GM19043 (cell line): ENCODE measurements around the gene PLLP.

ENCODE experiments used
- ATAC-seq: cut with Tn5 transposase; IDR thresholded peaks from one replicate; pipeline ENCODE4 v1.9.1; 2021; ENCODE audit warnings: low read depth; ENCODE audit not compliant: unreplicated experiment

Gene PLLP

DNA sequence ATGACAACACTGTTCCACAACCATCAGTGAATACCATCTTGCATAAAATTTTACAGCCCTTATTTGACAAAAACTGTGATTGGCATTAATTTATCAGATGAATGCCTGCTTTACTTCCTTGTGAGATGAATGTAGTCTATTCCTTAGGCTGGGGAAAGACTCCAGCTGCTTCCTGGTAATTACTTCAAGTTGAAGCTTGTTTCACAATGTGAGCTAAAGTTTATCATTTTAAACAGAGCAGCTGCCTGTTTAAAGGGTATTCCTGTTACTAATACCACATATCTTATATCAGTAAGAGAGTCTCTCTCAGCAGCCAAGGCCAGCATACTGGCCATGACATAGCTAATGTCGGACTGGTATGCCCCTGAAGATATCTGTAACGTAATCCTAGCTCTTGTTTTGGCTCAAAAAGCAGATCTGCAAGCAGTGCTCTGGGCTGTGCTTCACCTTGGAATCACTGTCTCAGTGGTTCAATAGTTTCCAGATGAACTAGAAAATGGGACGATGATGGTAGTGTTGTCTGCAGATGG lies 52.6 kb downstream of the PLLP start:
- ATAC-seq, result no peak

- ATAC-seq, result no peak
These were observed 55.4 kb downstream of the PLLP start for GRCh38 chr16:57229079-57229478.

GRCh38 chr16:57226701-57227621 lies 57.5 kb downstream of the PLLP start:
- no peak for ATAC-seq

DNA sequence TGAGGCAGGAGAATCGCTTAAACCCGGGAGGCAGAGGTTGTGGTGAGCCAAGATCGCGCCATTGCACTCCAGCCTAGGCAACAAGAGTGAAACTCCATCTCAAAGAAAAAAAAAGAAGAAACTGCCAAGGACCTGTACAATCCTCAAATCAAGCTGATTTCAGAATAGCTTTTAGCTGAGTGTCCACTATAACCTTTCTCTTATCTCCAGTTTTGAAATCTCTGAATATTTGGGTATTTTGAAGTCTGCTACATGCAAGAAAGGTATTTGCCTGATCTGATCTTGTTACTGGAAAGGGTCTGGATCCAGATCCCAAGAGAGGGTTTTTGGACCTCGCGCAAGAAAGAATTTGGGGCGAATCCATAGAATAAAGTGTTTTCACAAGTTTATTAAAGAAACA lies 58.5 kb downstream of the PLLP start:
- ATAC-seq, result no peak

GRCh38 chr16:57224651-57225335 lies 59.7 kb downstream of the PLLP start:
- ATAC-seq, result no peak

DNA sequence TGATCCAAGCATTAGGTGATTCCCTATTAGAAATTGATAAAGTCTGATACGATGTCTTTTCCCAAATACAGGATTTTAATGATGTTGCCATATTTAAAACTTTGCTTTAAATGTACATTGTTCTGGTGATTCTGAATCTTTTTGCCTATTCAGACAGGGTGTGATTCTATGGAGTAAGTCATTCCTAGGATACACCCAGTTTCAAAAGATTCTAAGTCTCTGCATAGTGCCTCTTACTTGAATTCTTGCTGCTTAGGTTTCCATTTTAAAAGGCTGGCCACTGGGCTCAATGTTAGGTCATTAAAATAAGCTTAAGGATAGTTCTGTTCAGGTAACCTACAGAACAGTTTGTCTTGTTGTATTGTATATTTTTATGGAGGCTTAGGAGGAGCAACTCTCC lies 61.4 kb downstream of the PLLP start:
- ATAC-seq, result no peak

- ATAC-seq, result no peak
These were observed 67.5 kb downstream of the PLLP start for GRCh38 chr16:57216968-57217367.

DNA sequence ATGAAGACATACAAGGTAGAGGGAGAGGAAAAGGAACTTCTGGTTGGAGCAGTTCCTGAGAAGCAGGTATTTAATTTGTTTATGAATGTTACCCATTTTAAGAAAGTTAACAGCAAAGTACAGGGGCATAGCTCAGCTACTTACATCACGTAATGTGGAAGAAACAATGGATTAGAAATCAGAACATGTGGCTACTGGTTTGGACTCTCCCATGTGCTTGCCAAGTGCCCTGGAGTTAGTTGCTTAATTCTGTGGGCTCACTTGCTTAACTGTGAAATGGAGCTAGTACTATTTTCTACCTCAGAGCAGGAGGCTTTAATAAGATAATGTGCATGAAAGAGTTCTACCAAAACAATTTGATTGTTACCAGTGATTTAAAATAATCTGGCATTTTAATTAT lies 71.0 kb downstream of the PLLP start:
- ATAC-seq, result no peak

GRCh38 chr16:57209780-57210179 lies 74.7 kb downstream of the PLLP start:
- ATAC-seq, result no peak

DNA sequence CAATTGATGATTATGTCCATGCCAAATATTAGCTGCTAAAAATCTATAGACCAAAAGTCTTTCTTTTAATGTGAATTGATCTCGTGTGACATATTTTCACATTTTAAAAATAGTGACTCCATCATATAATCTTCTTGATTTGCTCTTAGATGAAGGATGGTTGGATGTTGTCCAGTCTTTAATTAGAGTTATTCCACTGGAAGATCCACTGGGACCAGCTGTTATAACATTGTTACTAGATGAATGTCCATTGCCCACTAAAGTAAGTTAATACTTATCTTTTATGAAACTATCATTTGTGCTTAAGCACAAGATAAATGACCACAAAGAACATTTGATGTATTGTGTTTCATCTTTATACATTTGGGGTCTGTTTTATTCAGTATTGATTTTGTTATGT lies 75.5 kb downstream of the PLLP start:
- ATAC-seq, result no peak
